NCI-H526 (cell line): ENCODE results near the gene CHSY1.
A peak's percentile ranks its signal among the peaks of the same experiment; 100 is the strongest.

ENCODE experiments used
- DNase-seq, 2 experiments: peaks; one replicate each; lab custom pipeline; 2025; lab: John Stamatoyannopoulos, UW

The CHSY1 gene

DNA sequence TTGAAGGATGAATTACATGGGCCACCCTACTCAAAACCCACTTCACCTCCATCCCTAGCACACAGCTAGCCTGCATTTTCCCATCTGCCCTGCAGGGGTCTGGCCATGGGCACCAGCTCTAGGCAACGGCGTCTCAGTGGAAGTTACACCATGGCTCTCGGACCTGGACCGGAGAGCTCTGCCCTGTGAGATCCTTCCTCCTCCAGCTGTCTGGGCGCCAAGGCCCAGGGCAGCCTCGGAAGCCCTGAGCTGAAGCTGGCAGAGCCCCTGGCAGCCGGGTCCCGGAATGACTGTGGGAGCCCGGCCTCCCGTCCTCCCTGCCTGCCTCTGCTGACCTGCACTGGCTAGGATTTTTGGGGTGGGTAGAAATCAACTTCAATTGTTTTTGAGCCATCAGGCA, 98.9 kb downstream of the CHSY1 start:
- peak in 1 of 2 experiments; percentile 27 for DNase-seq

DNA sequence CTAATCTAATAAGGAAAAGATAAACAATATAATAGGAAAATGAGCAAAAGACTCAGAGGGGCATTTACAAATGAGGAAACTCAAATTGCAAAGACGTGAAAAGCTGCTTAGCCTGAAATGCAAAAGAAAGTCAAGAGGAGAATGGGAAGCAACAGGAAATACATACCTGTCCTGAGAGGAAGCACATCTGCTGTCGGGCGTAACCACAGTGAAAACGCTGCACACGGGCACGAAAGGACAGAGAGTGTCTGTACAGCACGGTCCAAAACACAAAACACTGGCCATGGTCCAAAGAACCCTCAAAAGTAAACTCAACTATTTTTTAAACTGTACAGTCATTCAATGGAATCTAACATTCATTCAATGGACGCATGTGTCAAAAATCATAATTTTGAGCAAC, 100.6 kb downstream of the CHSY1 start:
- peak in 1 of 2 experiments; percentile 9 for DNase-seq

DNA sequence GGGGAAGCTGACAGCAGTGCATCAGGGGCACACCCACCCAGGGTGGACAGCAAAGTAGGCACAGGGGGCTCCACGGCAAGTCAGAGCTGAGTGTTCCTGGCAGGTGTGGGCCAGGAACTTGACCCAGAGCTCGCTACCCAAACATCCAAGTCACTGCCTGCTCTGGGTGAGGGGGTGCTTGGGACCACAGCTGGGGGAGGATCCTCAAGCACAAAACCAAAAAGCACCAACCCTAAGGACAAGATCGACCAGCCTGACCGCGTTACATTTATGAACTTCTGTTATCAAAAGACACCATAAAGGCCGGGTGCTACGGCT, 101.2 kb downstream of the CHSY1 start:
- DNase-seq, result no peak

DNA sequence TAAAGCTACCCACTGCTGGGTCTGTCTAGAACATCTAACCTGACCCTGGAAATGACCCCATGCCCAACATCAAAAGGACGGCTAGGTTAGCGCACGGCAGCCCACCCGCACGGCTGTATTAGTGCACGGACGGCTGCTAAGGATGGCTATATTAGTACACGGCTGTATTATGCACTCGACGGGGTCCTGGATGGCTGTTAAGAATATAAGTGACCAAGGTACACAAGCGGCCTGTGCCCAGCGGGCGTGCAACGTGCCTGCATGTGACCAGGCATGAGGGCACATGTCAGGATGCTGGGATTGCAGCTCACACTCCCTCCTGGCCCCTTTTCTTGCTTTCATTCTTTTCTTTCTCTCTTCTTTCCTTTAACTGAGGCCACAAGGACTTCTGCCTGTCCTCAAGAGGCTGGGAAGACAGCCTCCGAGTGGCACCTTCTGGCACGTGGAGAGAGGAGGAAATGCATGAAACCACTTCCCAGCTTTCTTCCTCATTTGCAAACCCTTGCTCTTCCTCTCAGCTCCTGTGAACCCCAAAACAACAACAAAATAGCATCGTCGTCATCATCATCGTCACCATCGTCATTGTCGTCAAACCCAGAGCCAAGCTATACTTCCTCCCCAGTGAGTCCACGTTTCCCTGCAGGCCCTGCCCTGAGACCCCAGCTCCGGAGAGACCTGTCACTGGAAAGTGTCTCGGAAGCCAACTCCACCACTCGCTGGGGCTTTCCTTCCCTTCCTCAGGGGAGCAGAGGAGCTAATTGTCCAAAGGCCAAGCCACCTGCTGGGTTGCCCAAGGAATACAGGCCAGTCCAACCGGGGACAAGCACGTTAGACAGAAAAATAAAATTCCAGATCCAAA, 101.8 kb downstream of the CHSY1 start:
- no peak for DNase-seq

DNA sequence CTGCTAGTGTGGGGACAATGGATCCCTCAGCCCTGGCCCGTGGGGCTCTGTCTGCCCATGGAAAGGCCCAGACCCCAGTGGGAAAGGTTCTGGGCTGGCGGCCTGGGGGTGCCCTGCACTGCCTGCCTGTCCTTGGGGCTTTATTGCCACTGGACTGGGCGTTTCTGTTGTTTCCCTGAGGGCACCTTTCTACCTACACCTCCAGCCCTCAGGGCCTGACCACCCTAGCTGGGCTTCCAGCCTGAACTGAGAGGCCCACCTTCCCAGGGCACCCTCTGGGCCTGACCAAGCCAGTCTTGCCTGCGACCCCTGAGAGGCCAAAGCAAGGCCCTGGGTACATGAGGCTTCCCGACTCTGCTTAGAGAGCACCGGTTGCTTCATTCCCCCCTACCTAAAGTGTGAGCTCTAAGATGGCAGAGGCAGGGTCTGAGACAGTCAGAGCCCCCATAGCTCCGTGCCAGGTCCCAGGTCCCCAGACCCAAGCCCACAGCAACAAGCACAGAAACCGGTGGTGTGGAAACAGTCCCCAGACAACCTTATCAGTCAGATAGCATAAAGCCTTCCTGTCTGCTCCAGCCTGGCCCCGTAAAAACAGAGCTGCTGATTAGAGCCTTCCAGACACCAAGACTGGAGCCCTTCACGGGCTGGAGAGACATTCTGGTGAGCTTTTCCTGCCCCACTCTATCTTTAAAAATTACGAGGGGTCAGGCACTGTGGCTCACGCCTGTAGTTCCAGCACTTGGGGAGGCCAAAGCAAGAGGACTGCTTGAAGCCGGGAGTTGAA, 102.8 kb downstream of the CHSY1 start:
- DNase-seq, result no peak

DNA sequence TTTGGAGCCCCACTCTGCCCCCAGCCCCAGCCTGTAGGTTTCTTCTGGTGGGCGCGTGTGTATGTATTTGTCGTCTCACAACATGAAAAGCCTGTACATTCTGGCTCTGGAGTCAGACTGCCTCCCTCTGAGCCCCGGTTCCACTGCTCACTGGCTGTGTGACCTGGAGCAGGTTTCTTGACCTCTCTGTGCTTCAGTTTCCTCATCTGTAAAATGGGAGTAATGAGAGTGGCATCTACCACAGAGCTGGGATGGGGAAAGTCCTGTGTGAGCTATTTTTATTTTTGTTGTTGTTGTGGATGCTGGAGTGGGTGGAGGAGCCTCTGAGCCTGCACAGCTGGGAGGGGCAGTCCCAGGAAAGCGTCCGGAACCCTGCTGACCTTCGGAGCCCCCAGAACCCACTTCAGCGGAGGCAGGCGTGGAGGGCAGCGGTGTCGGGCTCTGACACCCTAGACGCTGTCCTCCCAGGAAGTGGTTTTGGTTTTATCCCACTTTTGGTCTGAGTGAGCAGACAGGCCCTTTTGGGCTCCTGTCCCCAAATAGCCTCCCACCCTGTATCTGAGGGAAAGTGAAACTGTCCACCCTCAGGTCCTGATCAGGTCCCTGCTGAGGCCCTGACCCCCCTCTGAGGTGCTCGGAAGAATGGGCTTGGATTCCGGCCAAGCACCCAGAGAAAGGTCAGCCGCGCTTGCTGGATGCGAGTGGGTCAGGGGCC, 103.5 kb downstream of the CHSY1 start:
- DNase-seq, result no peak

DNA sequence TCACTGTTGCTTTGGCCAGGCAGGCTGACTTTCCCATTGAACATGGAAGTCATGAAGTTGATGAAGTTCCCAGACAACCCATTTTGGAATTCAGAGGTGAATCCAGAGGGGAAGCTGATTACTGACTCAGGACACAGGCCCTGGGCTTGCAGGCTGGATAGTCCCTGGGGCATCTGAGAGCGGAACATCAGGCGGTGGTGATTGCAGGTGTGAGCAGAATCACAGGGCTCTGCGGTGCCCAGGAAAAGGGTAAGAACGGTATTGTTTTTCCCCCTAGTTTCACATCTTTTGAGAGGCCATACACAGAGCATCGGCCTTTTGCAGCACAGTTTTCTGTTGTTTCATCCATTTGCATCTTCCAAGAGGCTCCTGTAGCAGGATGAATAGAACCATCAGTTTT, 104.7 kb downstream of the CHSY1 start:
- DNase-seq, result no peak

DNA sequence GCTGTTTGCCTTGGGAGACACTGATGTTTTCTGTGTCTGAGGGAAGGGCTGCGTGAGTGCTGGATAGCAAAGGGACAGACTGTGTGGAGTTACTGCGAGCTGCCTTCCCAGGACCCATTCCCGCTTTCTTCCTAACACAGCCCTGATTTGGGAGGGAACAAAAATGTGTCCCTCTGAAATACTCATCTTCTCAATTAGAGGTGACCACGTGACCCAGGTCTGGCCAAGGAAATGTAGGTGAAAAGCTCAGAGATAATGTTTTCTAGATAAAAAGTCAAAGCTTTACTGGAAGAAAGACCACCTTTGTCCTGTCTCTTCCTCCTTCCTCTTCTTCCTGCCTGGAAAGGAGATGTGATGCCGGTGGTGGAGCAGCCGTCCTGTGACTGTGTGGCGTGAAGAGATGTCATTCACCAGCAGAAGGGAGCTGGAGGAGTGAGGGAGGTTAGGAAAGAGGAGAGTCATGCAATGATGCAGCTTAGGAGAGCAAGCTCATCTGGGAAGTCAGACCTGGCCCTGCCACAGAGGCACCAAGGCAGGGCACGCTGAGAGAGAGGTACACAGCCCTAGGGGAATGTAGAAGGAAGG, 105.6 kb downstream of the CHSY1 start:
- DNase-seq, result no peak

DNA sequence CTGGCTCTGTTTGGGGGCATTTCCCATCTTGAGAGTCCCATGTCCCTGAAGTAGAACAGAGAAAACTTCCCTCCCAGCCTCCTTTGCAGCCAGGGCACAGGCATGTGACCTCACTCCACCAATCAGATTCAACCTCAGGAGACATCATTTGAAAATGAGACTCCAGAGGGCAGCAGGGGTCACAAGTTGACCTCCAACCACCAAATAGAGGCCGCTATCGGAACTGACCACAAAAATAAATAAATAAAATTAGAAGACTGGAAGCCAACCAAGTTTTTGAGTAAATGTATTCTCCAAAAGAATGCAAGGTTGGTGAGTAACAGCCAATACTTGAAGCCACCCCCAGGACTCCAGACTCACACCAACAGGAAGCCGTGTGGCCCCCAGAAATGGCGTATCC, 106.5 kb downstream of the CHSY1 start:
- no peak for DNase-seq

DNA sequence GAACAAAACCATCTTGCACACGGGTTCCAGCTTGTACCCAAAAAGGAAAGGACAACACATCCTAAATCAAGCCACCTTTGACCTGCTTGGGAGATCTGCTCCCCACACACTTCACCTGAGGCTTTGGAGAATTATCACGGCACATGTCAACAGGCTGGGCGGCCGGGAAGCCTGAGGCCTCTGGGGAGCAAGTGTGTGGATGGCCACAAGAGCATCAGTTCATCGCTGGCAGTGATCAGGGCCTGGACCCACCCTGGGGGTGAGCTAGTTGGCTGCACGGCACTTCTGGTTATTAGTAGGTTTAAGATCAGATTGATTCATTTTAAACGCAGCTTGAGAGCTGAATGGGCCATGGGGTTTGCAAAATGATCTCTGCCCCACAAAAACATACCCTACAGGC, 108.5 kb downstream of the CHSY1 start:
- no peak for DNase-seq

DNA sequence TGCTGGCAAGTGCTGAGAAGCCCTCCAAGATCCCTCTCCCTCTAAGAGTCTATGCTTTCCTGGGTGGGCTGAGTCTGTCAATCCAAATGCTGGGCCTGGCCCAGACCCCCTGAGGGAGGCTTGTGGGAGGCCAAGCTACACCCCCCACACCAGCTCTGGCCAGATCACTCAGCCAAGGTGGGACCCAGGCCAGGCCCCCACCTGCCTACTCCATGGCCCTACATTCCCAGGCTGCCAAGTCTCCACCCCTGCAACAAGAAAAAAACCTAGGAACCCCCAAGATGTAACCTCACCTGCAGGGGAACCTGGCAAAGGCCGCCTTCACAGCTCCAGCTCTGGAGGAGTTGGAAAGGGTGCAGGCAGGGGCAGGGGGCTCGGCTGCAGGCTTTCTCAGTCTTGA, 109.1 kb downstream of the CHSY1 start:
- DNase-seq, result no peak

DNA sequence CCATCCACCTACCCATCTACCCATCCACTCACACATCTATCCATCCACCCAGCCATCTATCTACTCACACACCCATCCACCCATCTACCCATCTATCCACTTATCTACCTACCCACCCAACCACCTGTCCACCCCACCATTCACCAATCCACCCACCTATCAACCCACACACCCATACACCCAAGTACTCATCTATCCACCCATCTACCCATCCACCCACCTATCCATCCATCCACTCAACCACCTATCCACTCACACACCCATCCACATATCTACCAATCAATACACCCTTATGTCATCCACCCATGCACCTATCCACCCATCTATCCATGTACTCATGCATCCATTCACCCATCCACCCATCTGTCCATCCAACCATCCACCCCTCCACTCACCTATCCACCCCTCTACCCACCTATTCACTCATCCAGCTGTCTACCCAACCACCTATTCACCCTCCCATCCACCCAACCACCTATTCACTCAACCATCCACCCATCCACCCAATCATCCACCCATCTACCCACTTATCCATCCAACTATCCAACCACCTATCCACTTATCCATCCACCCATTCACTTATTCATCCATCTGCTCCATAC, 109.8 kb downstream of the CHSY1 start:
- no peak for DNase-seq

DNA sequence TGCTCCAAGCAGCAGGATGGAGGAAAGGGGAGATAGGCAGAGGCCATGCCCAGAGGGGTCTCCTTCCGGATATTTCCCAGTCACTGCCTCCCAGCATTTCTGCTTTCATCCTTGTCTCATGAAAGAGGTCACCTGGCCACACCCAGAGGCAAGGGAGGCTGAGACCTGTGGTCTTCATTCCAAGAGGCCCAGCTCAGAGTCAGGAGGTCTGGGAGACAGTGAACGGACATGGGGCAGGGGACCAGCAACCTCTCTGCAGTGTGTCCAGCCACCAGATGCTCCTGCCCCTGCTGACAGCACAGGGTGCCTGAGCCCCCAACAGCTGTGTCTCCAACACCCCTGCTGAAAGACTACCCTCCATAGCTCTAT, 111.2 kb downstream of the CHSY1 start:
- no peak for DNase-seq

DNA sequence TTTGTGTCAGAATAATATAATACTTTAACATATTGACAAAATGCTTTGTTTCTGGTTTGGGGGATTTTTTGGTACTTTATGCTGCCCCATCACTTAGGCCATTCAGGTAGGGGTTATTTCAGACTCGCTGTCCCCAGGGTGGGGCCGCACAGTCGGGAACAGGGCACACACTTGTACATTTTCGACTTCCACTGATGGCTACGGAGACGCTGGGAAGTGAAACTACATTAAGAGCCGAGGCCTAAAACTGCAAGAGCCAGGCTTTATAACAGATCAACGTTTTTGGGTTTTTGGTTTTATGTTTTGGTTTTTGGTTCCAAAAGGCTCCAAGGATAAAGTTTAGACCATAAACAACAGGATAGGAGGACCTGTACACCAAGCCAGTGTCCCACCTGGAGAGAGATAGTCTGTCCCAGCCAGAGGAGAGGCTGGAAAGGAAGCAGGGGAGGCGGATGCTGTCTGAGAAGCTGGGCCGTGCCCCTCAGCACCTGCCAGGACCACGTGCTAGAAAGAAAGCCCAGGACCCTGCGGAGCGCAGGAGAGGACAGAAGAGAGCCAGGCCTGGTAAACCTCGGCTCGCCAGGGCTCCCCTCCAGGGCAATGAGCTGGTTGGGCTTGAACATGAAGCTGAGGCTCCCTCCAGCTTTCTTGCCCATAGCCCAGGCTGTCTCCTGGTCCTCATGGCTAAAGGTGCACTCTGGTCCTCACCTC, 111.7 kb downstream of the CHSY1 start:
- DNase-seq, result no peak

DNA sequence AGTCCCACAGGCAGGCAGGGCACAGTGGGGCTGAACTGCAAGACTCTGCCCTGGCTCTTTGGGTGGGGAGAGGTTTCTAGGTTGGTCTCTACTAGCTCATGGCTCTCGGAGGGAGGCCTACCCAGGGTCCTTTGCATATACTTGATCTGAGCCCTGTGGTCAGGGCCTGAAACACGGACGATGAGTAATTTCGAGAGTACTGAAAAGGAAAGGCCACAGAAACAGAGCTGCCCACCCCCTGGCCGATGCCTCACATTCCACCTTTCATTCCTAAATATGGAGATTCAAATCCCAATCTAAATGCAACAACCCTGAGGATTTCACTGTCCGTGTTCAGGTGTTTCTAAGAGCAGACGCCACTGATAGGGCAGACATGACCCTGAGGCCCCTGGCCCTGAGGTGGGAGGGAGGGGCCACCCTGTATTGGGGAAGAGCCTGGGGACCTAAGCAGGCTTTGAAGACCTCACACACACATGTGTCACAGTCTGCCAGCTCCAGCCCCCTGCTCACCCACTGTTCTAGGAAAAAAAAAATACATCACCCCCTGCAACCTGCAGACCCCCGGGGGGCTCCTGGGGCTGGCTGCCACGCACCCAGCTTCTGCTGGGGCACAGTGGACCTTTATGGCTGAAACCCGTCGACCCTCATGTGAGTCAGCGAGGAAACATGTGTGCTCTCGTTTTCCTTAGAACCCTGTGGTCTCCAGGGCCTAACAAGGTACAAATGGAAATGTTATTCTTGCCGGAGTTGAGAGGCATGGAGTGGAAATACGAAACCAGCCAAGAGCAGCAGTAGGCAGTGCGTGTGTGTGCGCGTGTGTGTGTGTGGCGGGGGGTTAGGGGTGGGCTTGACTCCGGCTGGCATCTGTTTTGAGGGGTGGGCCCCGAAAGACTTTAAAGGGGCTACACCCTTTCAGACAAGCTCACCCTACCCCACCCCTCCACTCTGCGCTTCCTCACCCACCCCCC, 112.7 kb downstream of the CHSY1 start:
- DNase-seq, result no peak

DNA sequence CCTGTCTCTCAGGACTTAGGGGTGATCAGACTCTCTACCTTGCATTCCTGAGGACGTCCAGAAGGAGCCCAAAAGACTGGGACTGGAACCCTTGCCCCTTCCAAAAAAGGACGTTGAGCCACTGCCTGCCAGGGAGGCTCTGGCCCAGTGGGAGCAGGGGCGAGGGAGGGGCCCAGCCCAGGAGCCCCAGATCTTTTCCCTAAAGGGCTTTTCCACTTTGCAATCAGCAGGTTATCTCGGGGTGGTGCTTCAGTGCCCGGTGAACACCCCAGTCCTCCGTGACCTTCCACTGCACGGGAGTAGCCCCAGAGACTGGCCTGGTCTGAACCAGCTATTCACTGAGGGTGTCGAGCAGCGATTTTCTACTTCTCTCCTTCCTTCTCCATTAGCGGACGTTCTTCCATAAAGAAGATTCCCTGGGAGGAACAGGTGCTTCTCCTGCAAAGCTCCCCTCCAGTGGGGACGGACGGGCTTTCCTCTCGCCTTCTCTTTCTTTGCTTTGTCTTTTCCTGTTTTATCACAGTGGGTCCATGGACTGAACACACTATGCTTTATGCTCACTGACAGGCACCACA, 113.7 kb downstream of the CHSY1 start:
- no peak for DNase-seq

DNA sequence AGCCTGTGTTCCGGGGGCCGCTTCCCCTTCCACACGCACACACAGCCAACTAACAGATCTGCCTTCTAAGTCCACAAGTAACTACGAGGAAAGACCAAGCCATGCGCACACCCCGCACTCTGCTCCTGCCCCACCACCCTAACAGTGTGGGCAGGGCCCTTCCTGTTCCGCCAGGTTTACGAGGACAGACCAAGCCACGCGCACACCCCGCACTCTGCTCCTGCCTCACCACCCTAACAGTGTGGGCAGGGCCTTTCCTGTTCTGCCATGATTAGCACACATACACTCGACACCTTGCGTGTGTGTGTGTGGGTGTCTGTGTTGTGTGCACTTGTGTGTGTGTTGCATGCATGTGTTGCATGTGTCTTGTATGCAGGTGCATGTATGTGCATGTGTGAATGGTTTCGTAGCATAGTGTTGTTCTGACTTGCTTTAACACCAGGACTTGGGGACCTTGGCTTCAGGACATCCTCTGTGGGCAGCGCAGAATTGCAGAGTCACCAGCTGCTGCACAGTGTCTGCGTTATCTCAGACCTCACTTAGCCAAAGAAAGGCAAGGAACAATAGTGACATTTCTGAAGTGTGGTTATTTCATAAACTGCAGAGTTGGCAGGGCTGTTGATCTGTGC, 114.4 kb downstream of the CHSY1 start:
- DNase-seq, result no peak

DNA sequence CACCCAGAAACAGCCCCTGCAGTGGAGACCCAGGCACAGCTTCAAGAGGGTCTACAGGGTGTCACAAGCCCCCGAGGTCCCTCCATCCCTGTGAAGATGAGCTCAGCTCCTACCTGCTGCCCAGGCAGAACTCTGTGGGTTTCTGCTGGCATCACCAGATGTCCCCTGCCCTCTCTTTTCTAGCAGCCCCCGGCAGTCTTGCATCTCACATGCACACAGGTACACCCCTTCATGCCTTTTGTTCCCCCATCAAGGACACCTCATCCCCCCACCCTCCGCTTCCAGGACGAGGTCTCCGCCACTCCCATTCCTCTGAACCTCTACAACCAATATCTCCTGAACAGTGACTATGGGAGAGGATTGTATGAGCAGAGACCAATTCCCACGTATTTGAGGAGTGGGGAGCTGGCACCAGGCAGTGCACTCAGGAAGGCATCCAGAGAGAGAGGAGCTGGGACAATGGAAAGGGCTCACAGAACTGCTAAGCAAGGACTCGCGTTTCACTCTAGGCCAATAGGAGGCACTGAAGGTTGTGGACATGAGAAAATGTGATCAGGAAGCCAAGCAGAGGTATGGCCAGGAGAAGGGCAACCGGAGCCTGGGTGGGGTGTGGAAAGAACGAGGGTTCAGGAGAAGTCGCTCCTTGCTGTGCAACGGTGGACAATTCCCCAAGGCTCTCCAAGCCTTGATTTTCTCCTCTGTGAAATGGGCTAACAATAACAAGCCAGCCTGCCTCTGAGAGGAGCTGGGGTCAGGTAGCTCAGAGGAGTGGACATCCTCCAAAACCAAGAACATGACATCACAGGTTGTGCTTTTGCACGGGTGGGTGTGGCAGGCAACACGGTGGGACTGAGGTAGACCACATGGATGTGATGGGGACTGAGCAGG, 115.2 kb downstream of the CHSY1 start:
- no peak for DNase-seq
